Measurements from ENCODE around the gene GPR63.

Gene GPR63

DNA sequence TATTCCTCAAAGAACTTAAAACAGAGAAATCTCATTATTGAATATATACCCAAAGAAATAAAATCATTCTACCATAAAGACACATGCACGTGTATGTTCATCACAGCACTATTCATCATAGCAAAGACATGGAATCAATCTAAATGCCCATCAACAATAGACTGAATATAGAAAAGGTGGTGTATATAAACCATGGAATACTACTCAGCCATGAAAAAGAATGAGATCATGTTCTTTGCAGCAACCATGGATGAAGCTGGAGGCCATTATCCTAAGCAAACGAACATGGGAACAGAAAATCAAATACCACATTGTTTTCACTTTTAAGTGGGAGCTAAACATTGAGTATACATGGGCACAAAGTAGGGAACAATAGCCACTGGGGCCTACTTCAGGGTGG, 12.3 kb upstream of the GPR63 start:
- no peak overlapping the region for H2AFZ ChIP-seq (ENCODE audit: low read length)
- no peak for TF ChIP-seq EZH2 (optimal IDR thresholded peaks at IDR 0.05; ENCODE audit: low read depth, low read length)
- TF ChIP-seq EZH2phosphoT487 (IDR thresholded peaks at IDR 0.05; ENCODE audit: low read length), result no peak
- TF ChIP-seq, protein P1, sequence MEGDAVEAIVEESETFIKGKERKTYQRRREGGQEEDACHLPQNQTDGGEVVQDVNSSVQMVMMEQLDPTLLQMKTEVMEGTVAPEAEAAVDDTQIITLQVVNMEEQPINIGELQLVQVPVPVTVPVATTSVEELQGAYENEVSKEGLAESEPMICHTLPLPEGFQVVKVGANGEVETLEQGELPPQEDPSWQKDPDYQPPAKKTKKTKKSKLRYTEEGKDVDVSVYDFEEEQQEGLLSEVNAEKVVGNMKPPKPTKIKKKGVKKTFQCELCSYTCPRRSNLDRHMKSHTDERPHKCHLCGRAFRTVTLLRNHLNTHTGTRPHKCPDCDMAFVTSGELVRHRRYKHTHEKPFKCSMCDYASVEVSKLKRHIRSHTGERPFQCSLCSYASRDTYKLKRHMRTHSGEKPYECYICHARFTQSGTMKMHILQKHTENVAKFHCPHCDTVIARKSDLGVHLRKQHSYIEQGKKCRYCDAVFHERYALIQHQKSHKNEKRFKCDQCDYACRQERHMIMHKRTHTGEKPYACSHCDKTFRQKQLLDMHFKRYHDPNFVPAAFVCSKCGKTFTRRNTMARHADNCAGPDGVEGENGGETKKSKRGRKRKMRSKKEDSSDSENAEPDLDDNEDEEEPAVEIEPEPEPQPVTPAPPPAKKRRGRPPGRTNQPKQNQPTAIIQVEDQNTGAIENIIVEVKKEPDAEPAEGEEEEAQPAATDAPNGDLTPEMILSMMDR (IDR thresholded peaks at IDR 0.05; ENCODE audit: low read length), result no peak
- H3K9me2 ChIP-seq (replicated peaks; ENCODE audit: insufficient read depth, low read length), result no peaks in the 10 kb centered on the region
- no peaks in the 10 kb centered on the region for H3K79me2 ChIP-seq (ENCODE audit: low read length)
- no peaks in the 10 kb centered on the region for H3K9me3 ChIP-seq (replicated peaks; ENCODE audit: insufficient read depth, low read length)
- H3K4me2 ChIP-seq (ENCODE audit: low read depth, low read length), result no peak overlapping the region
- no peak for DNase-seq
- no peaks in the 10 kb centered on the region for H3K27me3 ChIP-seq (replicated peaks; ENCODE audit: insufficient read depth, low read length)
- no peaks in the 10 kb centered on the region for H3K36me3 ChIP-seq (replicated peaks; ENCODE audit: insufficient read depth, low read length)
- no peak overlapping the region for H3K4me3 ChIP-seq (ENCODE audit: low read length)
- no peak overlapping the region for H3K27ac ChIP-seq (ENCODE audit: low read length)
- no peaks in the 10 kb centered on the region for H3F3A ChIP-seq (ENCODE audit: insufficient read depth, low read length)
- H3K9ac ChIP-seq (ENCODE audit: low read length), result no peak overlapping the region
- H3K4me1 ChIP-seq (ENCODE audit: low read length), result no peaks in the 10 kb centered on the region
- no peaks in the 10 kb centered on the region for H4K20me1 ChIP-seq (ENCODE audit: insufficient read depth, low read length)

DNA sequence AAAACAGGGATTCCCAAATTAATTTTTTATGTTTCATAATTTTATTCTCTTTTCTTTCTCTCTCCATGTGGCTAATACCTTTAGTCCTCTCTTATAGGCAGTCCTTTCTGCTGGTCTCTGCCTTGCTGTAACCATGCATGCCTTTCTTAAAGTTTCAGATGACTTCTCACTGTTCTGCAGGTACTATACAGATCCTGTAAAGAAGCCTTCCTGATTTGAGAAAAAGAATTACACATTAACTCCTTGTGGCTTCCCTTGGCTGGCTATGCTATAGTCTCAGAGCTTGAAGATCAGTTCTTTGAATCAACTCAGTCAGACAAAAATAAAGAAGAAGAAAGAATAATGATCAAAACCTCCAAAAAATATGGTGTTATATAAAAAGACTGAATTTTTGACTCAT, 7.3 kb upstream of the GPR63 start:
- DNase-seq, result no peak
- Histone ChIP-seq H3K4me1 (ENCODE audit: low read length) (no peaks in the 10 kb centered on the region), H3K4me2 (ENCODE audit: low read depth, low read length) (no peak overlapping the region)

GRCh38 chr6:96841345-96841744, 4.1 kb upstream of the GPR63 start:
- H3K4me1 ChIP-seq (ENCODE audit: low read length), result no peaks in the 10 kb centered on the region
- no peak for DNase-seq
- H3K9ac ChIP-seq (ENCODE audit: low read length), result no peak overlapping the region
- H3K9me3 ChIP-seq (replicated peaks; ENCODE audit: insufficient read depth, low read length), result no peaks in the 10 kb centered on the region
- no peak overlapping the region for H3K4me3 ChIP-seq (ENCODE audit: low read length)
- H3K4me2 ChIP-seq (ENCODE audit: low read depth, low read length), result no peak overlapping the region
- H3K27ac ChIP-seq (ENCODE audit: low read length), result no peak overlapping the region
- no peaks in the 10 kb centered on the region; the same call in 1 of the 2 replicates for H3F3A ChIP-seq (ENCODE audit: insufficient read depth, low read length)
- H4K20me1 ChIP-seq (ENCODE audit: insufficient read depth, low read length), result no peaks in the 10 kb centered on the region
- H3K9me2 ChIP-seq (replicated peaks; ENCODE audit: insufficient read depth, low read length), result no peaks in the 10 kb centered on the region
- no peak overlapping the region for H2AFZ ChIP-seq (ENCODE audit: low read length)
- peaks cover 8% of the 10 kb centered on the region for H3K79me2 ChIP-seq (ENCODE audit: low read length)
- H3K36me3 ChIP-seq (replicated peaks; ENCODE audit: insufficient read depth, low read length), result no peaks in the 10 kb centered on the region
- no peaks in the 10 kb centered on the region for H3K27me3 ChIP-seq (replicated peaks; ENCODE audit: insufficient read depth, low read length)
- no peak for TF ChIP-seq EZH2phosphoT487 (IDR thresholded peaks at IDR 0.05; ENCODE audit: low read length)
- TF ChIP-seq, protein P1 (IDR thresholded peaks at IDR 0.05; ENCODE audit: low read length), result no peak
- no peak for TF ChIP-seq EZH2 (optimal IDR thresholded peaks at IDR 0.05; ENCODE audit: low read depth, low read length)

More for the DNA sequence above, 7.3 kb upstream of the GPR63 start:
- Histone ChIP-seq H4K20me1 (ENCODE audit: insufficient read depth, low read length) (no peaks in the 10 kb centered on the region), H3K27ac (ENCODE audit: low read length) (no peak overlapping the region), H3K9me2 (replicated peaks; ENCODE audit: insufficient read depth, low read length) (no peaks in the 10 kb centered on the region), H3K4me3 (ENCODE audit: low read length) (no peak overlapping the region), H2AFZ (ENCODE audit: low read length) (no peak overlapping the region), H3K27me3 (replicated peaks; ENCODE audit: insufficient read depth, low read length) (no peaks in the 10 kb centered on the region), H3K36me3 (replicated peaks; ENCODE audit: insufficient read depth, low read length) (no peaks in the 10 kb centered on the region), H3K9me3 (replicated peaks; ENCODE audit: insufficient read depth, low read length) (no peaks in the 10 kb centered on the region), H3K79me2 (ENCODE audit: low read length) (no peaks in the 10 kb centered on the region), H3K9ac (ENCODE audit: low read length) (no peak overlapping the region), H3F3A (ENCODE audit: insufficient read depth, low read length) (no peaks in the 10 kb centered on the region)
- TF ChIP-seq EZH2phosphoT487 (IDR thresholded peaks at IDR 0.05; ENCODE audit: low read length), result no peak
- TF ChIP-seq EZH2 (optimal IDR thresholded peaks at IDR 0.05; ENCODE audit: low read depth, low read length), result no peak
- TF ChIP-seq, protein P1 (IDR thresholded peaks at IDR 0.05; ENCODE audit: low read length), result no peak
